Measurements from ENCODE around the gene RNF31. TPM values are rescaled to one million over a fixed set of nuclear protein-coding genes. Genes with fewer than 3 reads are reported as not detected.

RNF31 gene
- total and polyA plus RNA-seq, 2 donors (not counting 3 experiments of a cell fraction or from before 2014, with no cell fraction given) = 32.3 to 69.7 TPM

- TF ChIP-seq, protein P1, sequence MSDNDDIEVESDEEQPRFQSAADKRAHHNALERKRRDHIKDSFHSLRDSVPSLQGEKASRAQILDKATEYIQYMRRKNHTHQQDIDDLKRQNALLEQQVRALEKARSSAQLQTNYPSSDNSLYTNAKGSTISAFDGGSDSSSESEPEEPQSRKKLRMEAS (IDR thresholded peaks at IDR 0.05; ENCODE audit: insufficient read depth, insufficient read length) = no peak
- TF ChIP-seq GATA2 (IDR thresholded peaks at IDR 0.05; ENCODE audit: insufficient read depth, insufficient read length, low read depth, low read length) = no peak
- TF ChIP-seq POLR2A (IDR thresholded peaks at IDR 0.05; ENCODE audit: low read depth, low read length) = no peak
- TF ChIP-seq JUN (IDR thresholded peaks at IDR 0.05; ENCODE audit: borderline replicate concordance, insufficient read depth, insufficient read length, low read depth) = no peak
- TF ChIP-seq, protein P2, sequence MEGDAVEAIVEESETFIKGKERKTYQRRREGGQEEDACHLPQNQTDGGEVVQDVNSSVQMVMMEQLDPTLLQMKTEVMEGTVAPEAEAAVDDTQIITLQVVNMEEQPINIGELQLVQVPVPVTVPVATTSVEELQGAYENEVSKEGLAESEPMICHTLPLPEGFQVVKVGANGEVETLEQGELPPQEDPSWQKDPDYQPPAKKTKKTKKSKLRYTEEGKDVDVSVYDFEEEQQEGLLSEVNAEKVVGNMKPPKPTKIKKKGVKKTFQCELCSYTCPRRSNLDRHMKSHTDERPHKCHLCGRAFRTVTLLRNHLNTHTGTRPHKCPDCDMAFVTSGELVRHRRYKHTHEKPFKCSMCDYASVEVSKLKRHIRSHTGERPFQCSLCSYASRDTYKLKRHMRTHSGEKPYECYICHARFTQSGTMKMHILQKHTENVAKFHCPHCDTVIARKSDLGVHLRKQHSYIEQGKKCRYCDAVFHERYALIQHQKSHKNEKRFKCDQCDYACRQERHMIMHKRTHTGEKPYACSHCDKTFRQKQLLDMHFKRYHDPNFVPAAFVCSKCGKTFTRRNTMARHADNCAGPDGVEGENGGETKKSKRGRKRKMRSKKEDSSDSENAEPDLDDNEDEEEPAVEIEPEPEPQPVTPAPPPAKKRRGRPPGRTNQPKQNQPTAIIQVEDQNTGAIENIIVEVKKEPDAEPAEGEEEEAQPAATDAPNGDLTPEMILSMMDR (IDR thresholded peaks at IDR 0.05; ENCODE audit: extremely low read depth in 1 of 2, insufficient read depth in 1 of 2, low read depth in 1 of 2, low read length in 2 of 2) = no peak
- no peak for TF ChIP-seq EZH2 (IDR thresholded peaks at IDR 0.05; ENCODE audit: borderline replicate concordance, low read depth, low read length, severe bottlenecking)
- Histone ChIP-seq H3K27ac (ENCODE audit: insufficient read depth, low read depth, low read length) (no peak overlapping the region), H3K4me1 (ENCODE audit: control insufficient read depth, extremely low read depth, insufficient read depth, low read length) (no peaks in the 10 kb centered on the region), H3K79me2 (ENCODE audit: control insufficient read depth, insufficient read depth, low read length) (no peaks in the 10 kb centered on the region), H2AFZ (ENCODE audit: low read depth, low read length) (no peak overlapping the region), H4K20me1 (replicated peaks; ENCODE audit: control insufficient read depth, extremely low read depth, insufficient read depth, low read length) (no peaks in the 10 kb centered on the region), H3K4me3 (replicated peaks in 1 of 3; ENCODE audit: insufficient read depth in 1 of 3, low read depth in 1 of 3, low read length in 3 of 3) (no peak overlapping the region), H3K36me3 (ENCODE audit: control insufficient read depth in 2 of 2, extremely low read depth in 1 of 2, insufficient read depth in 2 of 2, low read length in 2 of 2) (peaks cover 6 to 32% of the 10 kb centered on the region in 2 experiments), H3K27me3 (ENCODE audit: control insufficient read depth in 2 of 2, insufficient read depth in 2 of 2, low read length in 2 of 2) (no peaks in the 10 kb centered on the region), H3K4me2 (ENCODE audit: insufficient read depth, low read length) (no peak overlapping the region), H3K9ac (replicated peaks; ENCODE audit: extremely low read depth, insufficient read depth, low read length) (no peak overlapping the region), H3K9me1 (replicated peaks; ENCODE audit: control insufficient read depth, extremely low read depth, insufficient read depth, low read length) (no peaks in the 10 kb centered on the region), H3K9me3 (replicated peaks; ENCODE audit: control insufficient read depth, insufficient read depth, low read length) (no peaks in the 10 kb centered on the region)
- no TSS peak for BruUV-seq (replicated peaks)
- FAIRE-seq (no peak), DNase-seq (ENCODE audit: low read depth, low spot score) (no peak)
- ChIA-PET POLR2A (no interaction called here), CTCF (interaction anchor here (0.9 kb wide), 1 partner anchor 89 kb away, joined by 3 read pairs; no protein-coding TSS in a partner anchor)
- intact Hi-C loops (cut with micrococcal nuclease) (no loop called here), dilution Hi-C loops (cut with MboI; ENCODE audit: extremely low pct_ligation_motif_present, low sequenced_read_pairs) (no loop called here)
Observed at GRCh38 chr14:24207625-24208024, 60.3 kb downstream of the RNF31 start.

Small RNA genes lying within 50 kb of the gene (microRNA-seq; reads per million reads assigned to microRNA genes)
- not detected for gene MIR7703 (ENCODE audit: borderline number of aligned reads, borderline replicate concordance)

Small RNA genes lying within 50 kb of the gene (small RNA-seq; reads per million reads assigned to genes)
- not detected for gene AL136295.4 (ENCODE audit: insufficient read depth, insufficient read length, low read depth, low replicate concordance)
- gene CHMP4A (ENCODE audit: insufficient read depth, insufficient read length, low read depth, low replicate concordance) = 0.88 reads per million
- not detected for gene IPO4 (ENCODE audit: insufficient read depth, insufficient read length, low read depth, low replicate concordance)
- not detected for gene IRF9 (ENCODE audit: insufficient read depth, insufficient read length, low read depth, low replicate concordance)
- not detected for gene RNA5SP383 (ENCODE audit: insufficient read depth, insufficient read length, low read depth, low replicate concordance)

Other genes starting within 250 kb of the RNF31 start
Only the 30 nearest of the 31 such genes appear.
- gene DHRS4, start 193.7 kb upstream of the RNF31 start, total RNA-seq = 19.2 and 24.4 TPM in 2 replicates
- 24.9 and 32.0 TPM in 2 replicates for gene DHRS4, start 193.7 kb upstream of the RNF31 start, polyA plus RNA-seq
- gene DHRS4L2, start 158.6 kb upstream of the RNF31 start, total RNA-seq = 18.5 and 20.7 TPM in 2 replicates
- 18.2 and 21.9 TPM in 2 replicates for gene DHRS4L2, start 158.6 kb upstream of the RNF31 start, polyA plus RNA-seq
- not detected in 2 replicates for gene CARMIL3, start 95.5 kb upstream of the RNF31 start, total RNA-seq
- gene CARMIL3, start 95.5 kb upstream of the RNF31 start, polyA plus RNA-seq = 0.03 and 0.08 TPM in 2 replicates
- gene CPNE6, start 75.9 kb upstream of the RNF31 start, total RNA-seq = not detected in 2 replicates
- gene CPNE6, start 75.9 kb upstream of the RNF31 start, polyA plus RNA-seq = not detected in 2 replicates
- gene PCK2, start 53.2 kb upstream of the RNF31 start, total RNA-seq = 24.5 and 25.1 TPM in 2 replicates
- gene PCK2, start 53.2 kb upstream of the RNF31 start, polyA plus RNA-seq = 23.5 and 26.4 TPM in 2 replicates
- 32.1 and 38.5 TPM in 2 replicates for gene DCAF11, start 32.7 kb upstream of the RNF31 start, total RNA-seq
- 33.8 and 37.3 TPM in 2 replicates for gene DCAF11, start 32.7 kb upstream of the RNF31 start, polyA plus RNA-seq
- gene NRL, start 32.5 kb upstream of the RNF31 start, total RNA-seq = 0.62 and 0.71 TPM in 2 replicates
- 1.1 and 1.9 TPM in 2 replicates for gene NRL, start 32.5 kb upstream of the RNF31 start, polyA plus RNA-seq
- gene FITM1, start 16.8 kb upstream of the RNF31 start, total RNA-seq = not detected in 2 replicates
- gene FITM1, start 16.8 kb upstream of the RNF31 start, polyA plus RNA-seq = 0.54 and 0.81 TPM in 2 replicates
- 120 and 135 TPM in 2 replicates for gene PSME1, start 11.3 kb upstream of the RNF31 start, total RNA-seq
- gene PSME1, start 11.3 kb upstream of the RNF31 start, polyA plus RNA-seq = 68.1 and 98.1 TPM in 2 replicates
- gene EMC9, start 5.9 kb upstream of the RNF31 start, total RNA-seq = 19.0 and 21.8 TPM in 2 replicates
- gene EMC9, start 5.9 kb upstream of the RNF31 start, polyA plus RNA-seq = 31.8 and 38.0 TPM in 2 replicates
- 107 and 126 TPM in 2 replicates for gene PSME2, start 888 bp upstream of the RNF31 start, total RNA-seq
- 66.5 and 69.8 TPM in 2 replicates for gene PSME2, start 888 bp upstream of the RNF31 start, polyA plus RNA-seq
- 33.2 and 46.1 TPM in 2 replicates for gene IRF9, start 13.8 kb downstream of the RNF31 start, total RNA-seq
- gene IRF9, start 13.8 kb downstream of the RNF31 start, polyA plus RNA-seq = 44.6 and 55.3 TPM in 2 replicates
- 29.6 and 33.6 TPM in 2 replicates for gene REC8, start 24.6 kb downstream of the RNF31 start, total RNA-seq
- gene REC8, start 24.6 kb downstream of the RNF31 start, polyA plus RNA-seq = 8.7 and 12.5 TPM in 2 replicates
- 52.6 and 66.5 TPM in 2 replicates for gene IPO4, start 41.3 kb downstream of the RNF31 start, total RNA-seq
- 24.6 and 27.6 TPM in 2 replicates for gene IPO4, start 41.3 kb downstream of the RNF31 start, polyA plus RNA-seq
- gene TM9SF1, start 47.9 kb downstream of the RNF31 start, total RNA-seq = 58.5 and 60.7 TPM in 2 replicates
- gene TM9SF1, start 47.9 kb downstream of the RNF31 start, polyA plus RNA-seq = 64.4 and 71.5 TPM in 2 replicates
- 0.42 and 0.74 TPM in 2 replicates for gene TSSK4, start 58.2 kb downstream of the RNF31 start, total RNA-seq
- 0.10 TPM in 1 of 2 replicates, not detected in the other for gene TSSK4, start 58.2 kb downstream of the RNF31 start, polyA plus RNA-seq
- gene CHMP4A, start 66.0 kb downstream of the RNF31 start, total RNA-seq = 39.7 and 40.9 TPM in 2 replicates
- 32.6 and 46.4 TPM in 2 replicates for gene CHMP4A, start 66.0 kb downstream of the RNF31 start, polyA plus RNA-seq
- 8.1 and 9.9 TPM in 2 replicates for gene MDP1, start 68.6 kb downstream of the RNF31 start, total RNA-seq
- 21.4 and 22.7 TPM in 2 replicates for gene MDP1, start 68.6 kb downstream of the RNF31 start, polyA plus RNA-seq
- 243 and 261 TPM in 2 replicates for gene NEDD8, start 84.9 kb downstream of the RNF31 start, total RNA-seq
- 316 and 329 TPM in 2 replicates for gene NEDD8, start 84.9 kb downstream of the RNF31 start, polyA plus RNA-seq
- gene GMPR2, start 85.4 kb downstream of the RNF31 start, total RNA-seq = 58.1 and 62.4 TPM in 2 replicates
- 50.0 and 61.8 TPM in 2 replicates for gene GMPR2, start 85.4 kb downstream of the RNF31 start, polyA plus RNA-seq
- 53.7 and 58.5 TPM in 2 replicates for gene TINF2, start 95.1 kb downstream of the RNF31 start, total RNA-seq
- 34.4 and 44.2 TPM in 2 replicates for gene TINF2, start 95.1 kb downstream of the RNF31 start, polyA plus RNA-seq
- 3.4 and 3.9 TPM in 2 replicates for gene TGM1, start 115.7 kb downstream of the RNF31 start, total RNA-seq
- gene TGM1, start 115.7 kb downstream of the RNF31 start, polyA plus RNA-seq = 1.0 and 2.1 TPM in 2 replicates
- gene RABGGTA, start 124.1 kb downstream of the RNF31 start, total RNA-seq = 29.3 and 29.5 TPM in 2 replicates
- gene RABGGTA, start 124.1 kb downstream of the RNF31 start, polyA plus RNA-seq = 80.1 and 102 TPM in 2 replicates
- gene DHRS1, start 152.3 kb downstream of the RNF31 start, total RNA-seq = 18.0 and 20.0 TPM in 2 replicates
- 69.5 and 70.2 TPM in 2 replicates for gene DHRS1, start 152.3 kb downstream of the RNF31 start, polyA plus RNA-seq
- 30.9 and 31.0 TPM in 2 replicates for gene NOP9, start 152.4 kb downstream of the RNF31 start, total RNA-seq
- gene NOP9, start 152.4 kb downstream of the RNF31 start, polyA plus RNA-seq = 16.2 and 16.3 TPM in 2 replicates
- gene CIDEB, start 160.5 kb downstream of the RNF31 start, total RNA-seq = 4.6 and 5.2 TPM in 2 replicates
- 7.2 and 14.9 TPM in 2 replicates for gene CIDEB, start 160.5 kb downstream of the RNF31 start, polyA plus RNA-seq
- gene LTB4R2, start 162.6 kb downstream of the RNF31 start, total RNA-seq = 9.1 and 13.1 TPM in 2 replicates
- 5.5 and 7.6 TPM in 2 replicates for gene LTB4R2, start 162.6 kb downstream of the RNF31 start, polyA plus RNA-seq
- 6.2 and 10.5 TPM in 2 replicates for gene LTB4R, start 164.0 kb downstream of the RNF31 start, total RNA-seq
- 9.1 and 11.7 TPM in 2 replicates for gene LTB4R, start 164.0 kb downstream of the RNF31 start, polyA plus RNA-seq
- gene ADCY4, start 187.6 kb downstream of the RNF31 start, total RNA-seq = 84.0 and 87.0 TPM in 2 replicates
- gene ADCY4, start 187.6 kb downstream of the RNF31 start, polyA plus RNA-seq = 81.6 and 101 TPM in 2 replicates
- gene RIPK3, start 192.5 kb downstream of the RNF31 start, total RNA-seq = 5.1 and 9.0 TPM in 2 replicates
- 2.4 and 3.1 TPM in 2 replicates for gene RIPK3, start 192.5 kb downstream of the RNF31 start, polyA plus RNA-seq